ENCODE measurements around the gene MORC1.
A peak's percentile ranks its signal among the peaks of the same experiment; 100 is the strongest.

MORC1 gene

GRCh38 chr3:108918866-108919265 lies 199.1 kb downstream of the MORC1 start:
- Mint-ChIP-seq H3K9me3 (no peaks in the 10 kb centered on the region), H3K27me3 (ENCODE audit: low read depth) (peaks cover 43% of the 10 kb centered on the region), H3K4me3 (no peak overlapping the region), H3K4me1 (ENCODE audit: low read depth) (peaks cover 11% of the 10 kb centered on the region), H3K27ac (no peak overlapping the region), H3K36me3 (ENCODE audit: low read depth) (no peaks in the 10 kb centered on the region)
- DNase-seq (ENCODE audit: low spot score), result no peak

DNA sequence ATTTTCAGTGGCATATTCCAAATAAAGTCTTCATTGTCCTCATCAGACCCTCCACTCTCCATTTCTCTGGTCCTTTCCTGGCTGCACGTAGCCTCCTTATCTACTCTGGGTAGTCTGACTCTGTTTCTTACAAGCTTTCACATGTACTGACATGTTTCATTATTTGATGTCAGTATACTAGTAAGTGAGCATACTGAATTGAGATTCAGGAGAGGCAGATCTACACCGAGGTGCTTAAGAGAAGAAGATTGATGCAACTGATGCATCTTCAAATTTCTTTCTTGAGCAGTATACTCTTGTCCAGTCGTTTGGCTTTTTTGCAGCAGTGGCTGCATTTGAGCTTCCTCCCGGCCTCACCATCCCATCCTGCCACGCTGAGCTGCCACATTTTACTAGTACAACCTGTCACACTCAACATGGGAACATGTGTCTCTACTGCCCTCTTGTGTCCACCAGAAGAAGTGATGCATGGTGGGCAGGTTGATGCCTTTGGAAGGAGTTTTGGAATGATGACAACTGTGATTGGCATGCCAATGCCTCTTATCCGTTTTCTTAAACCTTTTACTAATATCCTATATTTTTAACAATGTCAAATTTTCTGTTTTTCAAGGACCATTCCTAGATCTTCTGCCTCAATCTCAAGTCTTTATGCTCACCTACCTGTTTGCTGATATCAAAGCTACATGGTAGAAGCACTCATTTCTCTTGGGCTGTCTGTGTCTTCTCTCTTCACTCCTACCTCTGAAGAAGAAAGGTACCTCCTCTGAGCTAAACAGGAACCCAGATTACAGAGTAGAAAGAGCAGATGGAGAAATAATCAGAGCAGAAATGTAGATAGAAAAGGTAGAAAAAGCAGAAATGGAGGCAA lies 202.9 kb downstream of the MORC1 start:
- H3K4me3 Mint-ChIP-seq, result peak overlapping the region; percentile 35
- peaks cover 30% of the 10 kb centered on the region for H3K27me3 Mint-ChIP-seq (ENCODE audit: low read depth)
- peak; percentile 55 for DNase-seq (ENCODE audit: low spot score)
- no peaks in the 10 kb centered on the region for H3K9me3 Mint-ChIP-seq
- no peaks in the 10 kb centered on the region for H3K36me3 Mint-ChIP-seq (ENCODE audit: low read depth)
- H3K4me1 Mint-ChIP-seq (ENCODE audit: low read depth), result peaks cover 18% of the 10 kb centered on the region
- H3K27ac Mint-ChIP-seq, result peak overlapping the region; percentile 16

- DNase-seq (ENCODE audit: low spot score), result no peak
- no peaks in the 10 kb centered on the region for H3K27me3 Mint-ChIP-seq (ENCODE audit: low read depth)
- H3K4me1 Mint-ChIP-seq (ENCODE audit: low read depth), result peaks cover 16% of the 10 kb centered on the region
- H3K9me3 Mint-ChIP-seq, result no peaks in the 10 kb centered on the region
- no peak overlapping the region for H3K4me3 Mint-ChIP-seq
- no peaks in the 10 kb centered on the region for H3K36me3 Mint-ChIP-seq (ENCODE audit: low read depth)
- H3K27ac Mint-ChIP-seq, result no peak overlapping the region
Measured at GRCh38 chr3:108909799-108910198, 208.1 kb downstream of the MORC1 start.
